HCT116 (cell line): ENCODE measurements around the gene GALM. TPM values are rescaled to one million over a fixed set of nuclear protein-coding genes. Genes with fewer than 3 reads are reported as not detected.

ENCODE experiments used
- ATAC-seq: fragments of 200-7000 bp; cut with Tn5 transposase; 2 replicates; pipeline ENCODE4 v1.9.1; 2020; ENCODE audit warnings: mild to moderate bottlenecking, moderate library complexity
- BruUV-seq: library from RNA; stranded (reverse); fragments of 400-500 nt; replicated peaks from 2 replicates; lab custom pipeline; 2021; lab: Mats Ljungman, UMichigan
- CTCF ChIA-PET: fragments of 300-600 bp; sonication (Branson Sonifier 250); formaldehyde crosslinking; loops from one replicate; lab custom pipeline; 2021; ENCODE audit warnings: antibody characterized with exemption; lab: Charles Lee
- POLR2A ChIA-PET: fragments of 300-600, 350-600 bp; sonication (Branson Sonifier 250); formaldehyde crosslinking; loops from one replicate; lab custom pipeline; 2021; ENCODE audit warnings: antibody characterized with exemption; lab: Charles Lee
- RAD21 ChIA-PET, 2 experiments: fragments of 300-600 bp; sonication (Branson Sonifier 250); formaldehyde crosslinking; loops; one replicate each; lab custom pipeline; 2023; ENCODE audit warnings: low total read pairs in 2 of 2; ENCODE audit not compliant: uncharacterized antibody in 2 of 2, unreplicated experiment in 2 of 2, low non-redundant PET in 1 of 2; lab: Charles Lee
- DNase-seq: peaks from one replicate; pipeline ENCODE4 v3.0.0-alpha.2; 2010; ENCODE audit warnings: low read depth, low spot score
- H2AFZ ChIP-seq: fragments of 200-600 bp; shearing (Covaris generic), sonication (generic); 2 replicates; pipeline ENCODE4 v1.6.1; 2017; ENCODE audit warnings: low read depth, mixed run types, mixed read lengths, antibody characterized with exemption, low read length; ENCODE audit not compliant: poor library complexity, severe bottlenecking
- H3K27ac ChIP-seq: 2 replicates; pipeline ENCODE4 v1.5.1; 2012; ENCODE audit warnings: low read depth, low read length
- H3K27me3 ChIP-seq: fragments of 200-600 bp; sonication (generic); 2 replicates; pipeline ENCODE4 v1.6.1; 2016; ENCODE audit warnings: mixed run types, low read length, mixed read lengths; ENCODE audit not compliant: insufficient read depth
- H3K36me3 ChIP-seq, 2 experiments: fragments of 200-500 bp in 1 of 2; fragments of 200-600 bp in 1 of 2; sonication (Bioruptor generic) in 1 of 2; sonication (generic) in 1 of 2; 2 replicates each; pipeline versions ENCODE4 v1.5.1 to v1.6.1; 2014 to 2016; ENCODE audit warnings: low read length in 2 of 2, inconsistent platforms in 1 of 2, mixed read lengths in 1 of 2, mixed run types in 1 of 2; ENCODE audit not compliant: insufficient read depth in 2 of 2, control insufficient read depth in 1 of 2
- H3K4me1 ChIP-seq, 2 experiments: fragments of 200-600 bp in 1 of 2; sonication (generic) in 1 of 2; 2 replicates each; pipeline versions ENCODE4 v1.5.1 to v1.6.1; 2012 to 2017; ENCODE audit warnings: low read length in 2 of 2, inconsistent platforms in 1 of 2, mild to moderate bottlenecking in 1 of 2, mixed read lengths in 1 of 2, mixed run types in 1 of 2, moderate library complexity in 1 of 2; ENCODE audit not compliant: insufficient read depth in 2 of 2, control insufficient read depth in 1 of 2
- H3K4me2 ChIP-seq: fragments of 200-600 bp; sonication (generic); 2 replicates; pipeline ENCODE4 v1.6.1; 2017; ENCODE audit warnings: mixed run types, low read length, mixed read lengths
- H3K4me3 ChIP-seq, 2 experiments: fragments of 200-600 bp in 1 of 2; sonication (generic) in 1 of 2; replicated peaks in 1 of 2; 2 replicates each; pipeline ENCODE4 v1.5.1; 2011 to 2016; ENCODE audit warnings: low read length in 2 of 2, control low read depth in 1 of 2, low read depth in 1 of 2, mild to moderate bottlenecking in 1 of 2, mixed read lengths in 1 of 2, mixed run types in 1 of 2
- H3K79me2 ChIP-seq: fragments of 200-600 bp; sonication (generic); 2 replicates; pipeline ENCODE4 v1.6.1; 2017; ENCODE audit warnings: mild to moderate bottlenecking, mixed run types, low read length, moderate library complexity, mixed read lengths; ENCODE audit not compliant: insufficient read depth
- H3K9ac ChIP-seq: fragments of 200-600 bp; sonication (generic); 2 replicates; pipeline ENCODE4 v1.6.1; 2016; ENCODE audit warnings: low read length, mixed read lengths
- H3K9me2 ChIP-seq: fragments of 200-600 bp; sonication (generic), shearing (Covaris generic); 2 replicates; pipeline ENCODE4 v1.6.1; 2017; ENCODE audit warnings: mixed run types, mild to moderate bottlenecking, moderate library complexity; ENCODE audit not compliant: insufficient read depth
- H3K9me3 ChIP-seq, 2 experiments: fragments of 200-500 bp in 1 of 2; fragments of 200-600 bp in 1 of 2; sonication (Bioruptor generic) in 1 of 2; sonication (generic) in 1 of 2; 2 replicates each; pipeline ENCODE4 v1.6.1; 2014 to 2017; ENCODE audit warnings: low read length in 2 of 2, mixed read lengths in 2 of 2, inconsistent platforms in 1 of 2, low read depth in 1 of 2, mild to moderate bottlenecking in 1 of 2, mixed run types in 1 of 2, moderate library complexity in 1 of 2; ENCODE audit not compliant: control insufficient read depth in 1 of 2, insufficient read depth in 1 of 2
- H4K20me1 ChIP-seq: fragments of 200-600 bp; sonication (generic), shearing (Covaris generic); 2 replicates; pipeline ENCODE4 v1.6.1; 2017; ENCODE audit warnings: mixed run types, mild to moderate bottlenecking, moderate library complexity; ENCODE audit not compliant: insufficient read depth
- CEBPB ChIP-seq: IDR thresholded peaks from 2 replicates; pipeline ENCODE4 v1.6.1; 2012; ENCODE audit warnings: low read depth
- EGR1 ChIP-seq: IDR thresholded peaks from 2 replicates; pipeline ENCODE4 v1.6.1; 2012; ENCODE audit warnings: low read depth
- EZH2 ChIP-seq: fragments of 200-600 bp; sonication (generic); IDR thresholded peaks from 2 replicates; pipeline ENCODE4 v1.6.1; 2017; ENCODE audit warnings: antibody characterized with exemption, mixed run types
- EZH2phosphoT487 ChIP-seq: fragments of 200-600 bp; IDR thresholded peaks from 2 replicates; pipeline ENCODE4 v1.6.1; 2018; ENCODE audit warnings: antibody characterized with exemption, borderline replicate concordance
- FOSL1 ChIP-seq: IDR thresholded peaks from 2 replicates; pipeline ENCODE4 v1.6.1; 2012; ENCODE audit warnings: low read depth
- JUND ChIP-seq: IDR thresholded peaks from 2 replicates; pipeline ENCODE4 v1.6.1; 2012
- POLR2A ChIP-seq: IDR thresholded peaks from 2 replicates; pipeline ENCODE4 v1.7.0; 2011; ENCODE audit warnings: borderline replicate concordance; ENCODE audit not compliant: insufficient read depth, insufficient read length; ENCODE audit errors: extremely low read depth
- POLR2AphosphoS5 ChIP-seq: IDR thresholded peaks from 2 replicates; pipeline ENCODE4 v1.6.1; 2011; ENCODE audit warnings: mild to moderate bottlenecking, low read depth, low read length, moderate library complexity
- RAD21 ChIP-seq: IDR thresholded peaks from 2 replicates; pipeline ENCODE4 v1.6.1; 2012; ENCODE audit warnings: low read depth, mild to moderate bottlenecking
- SIN3A ChIP-seq: IDR thresholded peaks from 2 replicates; pipeline ENCODE4 v1.6.1; 2012; ENCODE audit warnings: low read depth
- SP1 ChIP-seq: IDR thresholded peaks from 2 replicates; pipeline ENCODE4 v1.6.1; 2012; ENCODE audit warnings: low read depth
- SRF ChIP-seq: IDR thresholded peaks from 2 replicates; pipeline ENCODE4 v1.6.1; 2012; ENCODE audit warnings: low read depth
- YY1 ChIP-seq: IDR thresholded peaks from 2 replicates; pipeline ENCODE4 v1.6.1; 2011; ENCODE audit warnings: low read length, low read depth, moderate library complexity, mild to moderate bottlenecking; ENCODE audit not compliant: insufficient replicate concordance; ENCODE audit errors: extremely low read depth
- ZFX ChIP-seq: fragments of 450-650 bp; IDR thresholded peaks from 2 replicates; pipeline ENCODE4 v1.6.1; 2017
- ZNF274 ChIP-seq: fragments of 200-500 bp; sonication (Bioruptor generic); IDR thresholded peaks from 2 replicates; pipeline ENCODE4 v1.6.1; 2014; ENCODE audit warnings: mild to moderate bottlenecking, low read depth, low read length, inconsistent platforms
- intact Hi-C: fragments of 100-400 bp; cut with micrococcal nuclease; formaldehyde crosslinking; loops from 2 replicates; pipeline ENCODE4 v1.10.0; 2022
- total RNA-seq: library from RNA; stranded (reverse); gene quantifications from one replicate; pipeline ENCODE4 v1.2.1, GENCODE V29; 2021; ENCODE audit not compliant: unreplicated experiment
- TF ChIP-seq, protein P1 (sequence below): IDR thresholded peaks from 2 replicates; pipeline ENCODE4 v1.6.1; 2012; ENCODE audit warnings: low read depth
- TF ChIP-seq, protein P2 (sequence below): IDR thresholded peaks from 2 replicates; pipeline ENCODE4 v1.6.1; 2012
- TF ChIP-seq, protein P3 (sequence below): IDR thresholded peaks from 2 replicates; pipeline ENCODE4 v1.6.1; 2011; ENCODE audit warnings: mild to moderate bottlenecking, low read length, moderate library complexity; ENCODE audit not compliant: insufficient replicate concordance; ENCODE audit errors: extremely low read depth
- TF ChIP-seq, protein P4 (sequence below), 3 experiments: fragments of 200-600 bp in 1 of 3; sonication (generic) in 1 of 3; IDR thresholded peaks in 2 of 3; conservative IDR thresholded peaks in 1 of 3; 2 replicates each; pipeline ENCODE4 v1.5.1; 2012 to 2017; ENCODE audit warnings: low read depth in 2 of 3, low read length in 2 of 3, antibody characterized with exemption in 1 of 3, borderline replicate concordance in 1 of 3, control low read depth in 1 of 3, mild to moderate bottlenecking in 1 of 3, mixed read lengths in 1 of 3, mixed run types in 1 of 3, moderate library complexity in 1 of 3; ENCODE audit not compliant: insufficient read depth in 1 of 3
- TF ChIP-seq, protein P5 (sequence below): IDR thresholded peaks from 2 replicates; pipeline ENCODE4 v1.6.1; 2012

Gene GALM
- total RNA-seq, 1 experiment from 2014 or later = 10.2 TPM

DNA sequence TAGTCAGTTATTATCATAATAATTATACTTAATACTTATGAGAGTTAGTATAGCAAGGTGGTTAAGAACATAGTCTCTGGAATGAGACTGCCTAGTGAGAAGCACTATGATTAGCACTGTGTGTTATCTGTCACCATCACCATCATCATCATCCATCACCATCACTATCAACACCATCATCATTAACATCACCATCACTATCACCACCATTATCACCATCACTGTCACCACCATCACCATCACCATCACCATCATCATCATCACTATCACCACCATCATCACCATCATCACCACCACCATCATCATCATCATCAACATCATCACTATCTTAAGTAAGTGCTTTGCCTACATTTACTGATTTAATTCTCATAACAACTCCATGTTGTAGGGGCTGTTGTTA, 45.6 kb downstream of the GALM start:
- Histone ChIP-seq H3K36me3 (no peaks in the 10 kb centered on the region), H3K9me3 (no peaks in the 10 kb centered on the region), H3K4me3 (no peak overlapping the region), H3K79me2 (no peaks in the 10 kb centered on the region)
- RAD21 ChIA-PET = no interaction called here
- TF ChIP-seq ZFX (no peak), RAD21 (no peak), EZH2 (no peak), SIN3A (no peak), EGR1 (no peak), YY1 (no peak), FOSL1 (no peak), POLR2AphosphoS5 (no peak), POLR2A (no peak), CEBPB (no peak), EZH2phosphoT487 (no peak), ZNF274 (no peak), SRF (no peak), SP1 (no peak), JUND (no peak)
- TF ChIP-seq, protein P1, sequence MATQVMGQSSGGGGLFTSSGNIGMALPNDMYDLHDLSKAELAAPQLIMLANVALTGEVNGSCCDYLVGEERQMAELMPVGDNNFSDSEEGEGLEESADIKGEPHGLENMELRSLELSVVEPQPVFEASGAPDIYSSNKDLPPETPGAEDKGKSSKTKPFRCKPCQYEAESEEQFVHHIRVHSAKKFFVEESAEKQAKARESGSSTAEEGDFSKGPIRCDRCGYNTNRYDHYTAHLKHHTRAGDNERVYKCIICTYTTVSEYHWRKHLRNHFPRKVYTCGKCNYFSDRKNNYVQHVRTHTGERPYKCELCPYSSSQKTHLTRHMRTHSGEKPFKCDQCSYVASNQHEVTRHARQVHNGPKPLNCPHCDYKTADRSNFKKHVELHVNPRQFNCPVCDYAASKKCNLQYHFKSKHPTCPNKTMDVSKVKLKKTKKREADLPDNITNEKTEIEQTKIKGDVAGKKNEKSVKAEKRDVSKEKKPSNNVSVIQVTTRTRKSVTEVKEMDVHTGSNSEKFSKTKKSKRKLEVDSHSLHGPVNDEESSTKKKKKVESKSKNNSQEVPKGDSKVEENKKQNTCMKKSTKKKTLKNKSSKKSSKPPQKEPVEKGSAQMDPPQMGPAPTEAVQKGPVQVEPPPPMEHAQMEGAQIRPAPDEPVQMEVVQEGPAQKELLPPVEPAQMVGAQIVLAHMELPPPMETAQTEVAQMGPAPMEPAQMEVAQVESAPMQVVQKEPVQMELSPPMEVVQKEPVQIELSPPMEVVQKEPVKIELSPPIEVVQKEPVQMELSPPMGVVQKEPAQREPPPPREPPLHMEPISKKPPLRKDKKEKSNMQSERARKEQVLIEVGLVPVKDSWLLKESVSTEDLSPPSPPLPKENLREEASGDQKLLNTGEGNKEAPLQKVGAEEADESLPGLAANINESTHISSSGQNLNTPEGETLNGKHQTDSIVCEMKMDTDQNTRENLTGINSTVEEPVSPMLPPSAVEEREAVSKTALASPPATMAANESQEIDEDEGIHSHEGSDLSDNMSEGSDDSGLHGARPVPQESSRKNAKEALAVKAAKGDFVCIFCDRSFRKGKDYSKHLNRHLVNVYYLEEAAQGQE = no peak
- TF ChIP-seq, protein P2, sequence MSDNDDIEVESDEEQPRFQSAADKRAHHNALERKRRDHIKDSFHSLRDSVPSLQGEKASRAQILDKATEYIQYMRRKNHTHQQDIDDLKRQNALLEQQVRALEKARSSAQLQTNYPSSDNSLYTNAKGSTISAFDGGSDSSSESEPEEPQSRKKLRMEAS = no peak
- TF ChIP-seq, protein P3, sequence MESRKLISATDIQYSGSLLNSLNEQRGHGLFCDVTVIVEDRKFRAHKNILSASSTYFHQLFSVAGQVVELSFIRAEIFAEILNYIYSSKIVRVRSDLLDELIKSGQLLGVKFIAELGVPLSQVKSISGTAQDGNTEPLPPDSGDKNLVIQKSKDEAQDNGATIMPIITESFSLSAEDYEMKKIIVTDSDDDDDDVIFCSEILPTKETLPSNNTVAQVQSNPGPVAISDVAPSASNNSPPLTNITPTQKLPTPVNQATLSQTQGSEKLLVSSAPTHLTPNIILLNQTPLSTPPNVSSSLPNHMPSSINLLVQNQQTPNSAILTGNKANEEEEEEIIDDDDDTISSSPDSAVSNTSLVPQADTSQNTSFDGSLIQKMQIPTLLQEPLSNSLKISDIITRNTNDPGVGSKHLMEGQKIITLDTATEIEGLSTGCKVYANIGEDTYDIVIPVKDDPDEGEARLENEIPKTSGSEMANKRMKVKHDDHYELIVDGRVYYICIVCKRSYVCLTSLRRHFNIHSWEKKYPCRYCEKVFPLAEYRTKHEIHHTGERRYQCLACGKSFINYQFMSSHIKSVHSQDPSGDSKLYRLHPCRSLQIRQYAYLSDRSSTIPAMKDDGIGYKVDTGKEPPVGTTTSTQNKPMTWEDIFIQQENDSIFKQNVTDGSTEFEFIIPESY = no peak
- TF ChIP-seq, protein P4, sequence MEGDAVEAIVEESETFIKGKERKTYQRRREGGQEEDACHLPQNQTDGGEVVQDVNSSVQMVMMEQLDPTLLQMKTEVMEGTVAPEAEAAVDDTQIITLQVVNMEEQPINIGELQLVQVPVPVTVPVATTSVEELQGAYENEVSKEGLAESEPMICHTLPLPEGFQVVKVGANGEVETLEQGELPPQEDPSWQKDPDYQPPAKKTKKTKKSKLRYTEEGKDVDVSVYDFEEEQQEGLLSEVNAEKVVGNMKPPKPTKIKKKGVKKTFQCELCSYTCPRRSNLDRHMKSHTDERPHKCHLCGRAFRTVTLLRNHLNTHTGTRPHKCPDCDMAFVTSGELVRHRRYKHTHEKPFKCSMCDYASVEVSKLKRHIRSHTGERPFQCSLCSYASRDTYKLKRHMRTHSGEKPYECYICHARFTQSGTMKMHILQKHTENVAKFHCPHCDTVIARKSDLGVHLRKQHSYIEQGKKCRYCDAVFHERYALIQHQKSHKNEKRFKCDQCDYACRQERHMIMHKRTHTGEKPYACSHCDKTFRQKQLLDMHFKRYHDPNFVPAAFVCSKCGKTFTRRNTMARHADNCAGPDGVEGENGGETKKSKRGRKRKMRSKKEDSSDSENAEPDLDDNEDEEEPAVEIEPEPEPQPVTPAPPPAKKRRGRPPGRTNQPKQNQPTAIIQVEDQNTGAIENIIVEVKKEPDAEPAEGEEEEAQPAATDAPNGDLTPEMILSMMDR (IDR thresholded peaks at IDR 0.05 in 2 of 3, conservative IDR thresholded peaks at IDR 0.05 in 1 of 3; ENCODE audit: borderline replicate concordance in 1 of 3, insufficient read depth in 1 of 3, low read depth in 2 of 3, low read length in 2 of 3) = no peak
- TF ChIP-seq, protein P5, sequence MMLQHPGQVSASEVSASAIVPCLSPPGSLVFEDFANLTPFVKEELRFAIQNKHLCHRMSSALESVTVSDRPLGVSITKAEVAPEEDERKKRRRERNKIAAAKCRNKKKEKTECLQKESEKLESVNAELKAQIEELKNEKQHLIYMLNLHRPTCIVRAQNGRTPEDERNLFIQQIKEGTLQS = no peak
- TF ChIP-seq, all 23 proteins: peak for 0
- BruUV-seq = no TSS peak
- ATAC-seq = no peak
- no peaks in the 10 kb centered on the region for H4K20me1 ChIP-seq
- no peak overlapping the region for H3K4me2 ChIP-seq
- H3K4me1 ChIP-seq = no peaks in the 10 kb centered on the region; a peak in 1 of 4 replicates
- no peaks in the 10 kb centered on the region for H3K9me2 ChIP-seq
- no peak overlapping the region for H3K9ac ChIP-seq
- DNase-seq = no peak
- POLR2A ChIA-PET = no interaction called here
- H3K27ac ChIP-seq = no peak overlapping the region
- no peak overlapping the region for H2AFZ ChIP-seq
- intact Hi-C loops = no loop called here
- no peaks in the 10 kb centered on the region for H3K27me3 ChIP-seq
- CTCF ChIA-PET = no interaction called here
